CD8-positive, alpha-beta memory T cell (primary cell): ENCODE measurements around the gene NANOS3. TPM values are rescaled to one million over a fixed set of nuclear protein-coding genes. Genes with fewer than 3 reads are reported as not detected.

Source experiments
- CTCF ChIA-PET: fragments of 350-600 bp; sonication (Branson Sonifier 250); formaldehyde crosslinking; loops from one replicate; lab custom pipeline; 2021; ENCODE audit warnings: antibody characterized with exemption; lab: Charles Lee
- POLR2A ChIA-PET: fragments of 350-600 bp; sonication (Branson Sonifier 250); formaldehyde crosslinking; loops from one replicate; lab custom pipeline; 2021; ENCODE audit warnings: antibody characterized with exemption; lab: Charles Lee
- DNase-seq, 5 donors: peaks; one replicate each; pipeline versions ENCODE4 v3.0.0 to v3.0.0-alpha.2; 2020 to 2022; ENCODE audit warnings: mixed read lengths in 1 of 5
- H3K27ac ChIP-seq: one replicate; pipeline ENCODE4 v1.7.0; 2013; ENCODE audit warnings: low read depth, mild to moderate bottlenecking, low read length, moderate library complexity
- H3K27me3 ChIP-seq: 2 replicates; pipeline ENCODE4 v1.7.0; 2013; ENCODE audit warnings: low read length, mild to moderate bottlenecking; ENCODE audit not compliant: insufficient read depth, poor library complexity, severe bottlenecking
- H3K36me3 ChIP-seq: 2 replicates; pipeline ENCODE4 v1.7.0; 2013; ENCODE audit warnings: mild to moderate bottlenecking, low read length, moderate library complexity; ENCODE audit not compliant: insufficient read depth
- H3K4me1 ChIP-seq: 2 replicates; pipeline ENCODE4 v1.7.0; 2013; ENCODE audit warnings: mild to moderate bottlenecking, low read length, moderate library complexity; ENCODE audit not compliant: insufficient read depth
- H3K4me3 ChIP-seq: 2 replicates; pipeline ENCODE4 v1.7.0; 2013; ENCODE audit warnings: mild to moderate bottlenecking, low read length
- H3K9me3 ChIP-seq: 2 replicates; pipeline ENCODE4 v1.7.0; 2013; ENCODE audit warnings: mild to moderate bottlenecking, low read length
- H3K27ac Mint-ChIP-seq, 8 donors: one replicate each; pipeline ENCODE4 v1.8.0; 2020 to 2021; ENCODE audit warnings: mixed read lengths in 8 of 8, mild to moderate bottlenecking in 6 of 8, inconsistent platforms in 3 of 8, moderate library complexity in 3 of 8
- H3K27me3 Mint-ChIP-seq, 2 donors: one replicate each; pipeline ENCODE4 v1.8.0; 2020 to 2021; ENCODE audit warnings: mixed read lengths in 2 of 2, mild to moderate bottlenecking in 1 of 2, moderate library complexity in 1 of 2
- H3K36me3 Mint-ChIP-seq, 3 donors: one replicate each; pipeline ENCODE4 v1.8.0; 2020 to 2021; ENCODE audit warnings: mixed read lengths in 3 of 3, inconsistent platforms in 1 of 3, mild to moderate bottlenecking in 1 of 3
- H3K4me1 Mint-ChIP-seq, 3 donors: one replicate each; pipeline ENCODE4 v1.8.0; 2020 to 2021; ENCODE audit warnings: mixed read lengths in 3 of 3, inconsistent platforms in 1 of 3, mild to moderate bottlenecking in 1 of 3
- H3K4me3 Mint-ChIP-seq, 7 donors: one replicate each; pipeline ENCODE4 v1.8.0; 2020 to 2021; ENCODE audit warnings: mixed read lengths in 7 of 7, mild to moderate bottlenecking in 6 of 7, moderate library complexity in 4 of 7, inconsistent platforms in 2 of 7
- H3K9me3 Mint-ChIP-seq, 5 donors: one replicate each; pipeline ENCODE4 v1.8.0; 2020 to 2022; ENCODE audit warnings: mixed read lengths in 5 of 5, mild to moderate bottlenecking in 3 of 5, moderate library complexity in 2 of 5, inconsistent platforms in 1 of 5
- polyA plus RNA-seq: library from polyadenylated mRNA; unstranded; fragments of 300-500 nt; fragmentation: Illumina TruSeq; gene quantifications from one replicate; pipeline ENCODE4 v1.2.3, GENCODE V29; 2021
- total RNA-seq, 2 experiments: library from RNA; stranded (reverse); gene quantifications; one replicate each; pipeline ENCODE4 v1.2.3, GENCODE V29; 2021

NANOS3 gene
- total and polyA plus RNA-seq, 3 experiments from 2014 or later: 0.90 to 1.5 TPM; not detected in 1

GRCh38 chr19:13877303-13877702, 369 bp downstream of the NANOS3 start:
- no peak for DNase-seq
- H3K36me3 Mint-ChIP-seq: no peaks in the 10 kb centered on the region
- peaks cover 22 to 32% (median 25%) of the 10 kb centered on the region in 3 donors for H3K4me1 Mint-ChIP-seq
- ChIA-PET POLR2A (no interaction called here), CTCF (interaction anchor here (0.8 to 1.5 kb wide), 3 partner anchors 93 to 196 kb away, joined by 3 to 6 read pairs (median 3); no protein-coding TSS in a partner anchor)
- Histone ChIP-seq H3K27me3 (no peaks in the 10 kb centered on the region), H3K9me3 (no peaks in the 10 kb centered on the region), H3K4me3 (no peak overlapping the region), H3K36me3 (no peaks in the 10 kb centered on the region), H3K27ac (no peak overlapping the region), H3K4me1 (peaks cover 26% of the 10 kb centered on the region)
- no peak overlapping the region for H3K27ac Mint-ChIP-seq
- H3K4me3 Mint-ChIP-seq: no peak overlapping the region
- no peaks in the 10 kb centered on the region for H3K9me3 Mint-ChIP-seq
- peaks cover 2 to 5% of the 10 kb centered on the region in 2 donors for H3K27me3 Mint-ChIP-seq

GRCh38 chr19:13880059-13881043, 3.4 kb downstream of the NANOS3 start:
- ChIA-PET CTCF (interaction anchor here (0.6 to 5.4 kb wide), 28 partner anchors 10 to 468 kb away, joined by 3 to 35 read pairs (median 4); partner anchors contain the start of genes ASF1B, IL27RA and MISP3), POLR2A (interaction anchor here (0.6 to 1.9 kb wide), 4 partner anchors 193 to 965 kb away, joined by 3 to 5 read pairs (median 3); no protein-coding TSS in a partner anchor)
- peak overlapping the region; percentile 54 to 83 (median 72) for H3K4me3 Mint-ChIP-seq
- peak overlapping the region in 7 of 8 donors; percentile 88 to 92 (median 91) for H3K27ac Mint-ChIP-seq
- H3K9me3 Mint-ChIP-seq: no peaks in the 10 kb centered on the region
- H3K9me3 ChIP-seq: no peaks in the 10 kb centered on the region
- H3K4me1 Mint-ChIP-seq: peaks cover 33 to 49% (median 37%) of the 10 kb centered on the region in 3 donors
- peak; percentile 93 to 99 (median 98) for DNase-seq
- H3K27ac ChIP-seq: peak overlapping the region; percentile 74
- H3K4me1 ChIP-seq: peaks cover 48% of the 10 kb centered on the region
- H3K36me3 Mint-ChIP-seq: no peaks in the 10 kb centered on the region
- H3K4me3 ChIP-seq: peak overlapping the region; percentile 52
- no peaks in the 10 kb centered on the region for H3K27me3 Mint-ChIP-seq
- no peaks in the 10 kb centered on the region for H3K36me3 ChIP-seq
- H3K27me3 ChIP-seq: no peaks in the 10 kb centered on the region

DNA sequence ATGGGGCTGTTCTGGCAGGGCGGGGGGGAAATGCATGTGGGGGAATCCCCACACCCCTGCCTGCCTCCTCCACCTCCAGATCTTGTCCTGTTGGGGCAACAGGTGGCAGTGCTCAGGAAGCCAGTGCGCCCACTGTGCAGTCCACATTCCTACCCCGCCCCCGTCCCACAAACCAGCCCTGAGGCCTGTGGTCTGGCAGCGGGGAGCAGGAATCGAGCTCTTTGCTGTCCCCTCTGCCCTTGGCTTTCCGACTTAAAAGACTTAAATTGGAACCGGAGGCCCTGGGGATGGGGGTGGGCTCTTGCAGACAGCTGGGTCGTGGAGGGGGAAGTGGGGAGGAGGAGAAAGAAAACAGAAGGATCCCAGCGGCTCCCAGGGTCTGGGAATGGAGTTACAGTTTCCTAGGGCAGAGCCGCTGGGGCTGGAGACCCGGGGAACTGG, 4.3 kb downstream of the NANOS3 start:
- no peaks in the 10 kb centered on the region for H3K36me3 Mint-ChIP-seq
- no peaks in the 10 kb centered on the region for H3K9me3 Mint-ChIP-seq
- H3K4me1 ChIP-seq: peaks cover 57% of the 10 kb centered on the region
- no peaks in the 10 kb centered on the region for H3K27me3 Mint-ChIP-seq
- peak overlapping the region; percentile 47 to 83 (median 72) for H3K4me3 Mint-ChIP-seq
- H3K9me3 ChIP-seq: no peaks in the 10 kb centered on the region
- H3K4me3 ChIP-seq: peak overlapping the region; percentile 52
- peaks cover 39 to 58% (median 43%) of the 10 kb centered on the region in 3 donors for H3K4me1 Mint-ChIP-seq
- peak overlapping the region; percentile 74 for H3K27ac ChIP-seq
- POLR2A ChIA-PET: interaction anchor here (0.6 to 1.9 kb wide), 3 partner anchors 151 to 966 kb away, joined by 3 to 6 read pairs (median 5); partner anchors contain the start of gene IL27RA
- peak in 1 of 5 donors; percentile 22 for DNase-seq
- no peaks in the 10 kb centered on the region for H3K36me3 ChIP-seq
- H3K27ac Mint-ChIP-seq: peak overlapping the region; percentile 88 to 92 (median 90)
- CTCF ChIA-PET: interaction anchor here (0.6 to 5.4 kb wide), 18 partner anchors 19 to 269 kb away, joined by 3 to 35 read pairs (median 4); partner anchors contain the start of genes ASF1B, IL27RA and MISP3
- H3K27me3 ChIP-seq: no peaks in the 10 kb centered on the region

- peaks cover 62% of the 10 kb centered on the region for H3K4me1 ChIP-seq
- peak overlapping the region; percentile 47 to 83 (median 72) for H3K4me3 Mint-ChIP-seq
- peak in 4 of 5 donors; percentile 29 to 70 (median 34) for DNase-seq
- H3K36me3 Mint-ChIP-seq: no peaks in the 10 kb centered on the region
- peak overlapping the region; percentile 26 to 91 (median 90) for H3K27ac Mint-ChIP-seq
- peaks cover 42 to 64% (median 48%) of the 10 kb centered on the region in 3 donors for H3K4me1 Mint-ChIP-seq
- no peaks in the 10 kb centered on the region for H3K9me3 ChIP-seq
- no peaks in the 10 kb centered on the region for H3K27me3 ChIP-seq
- CTCF ChIA-PET: interaction anchor here (0.7 to 5.4 kb wide), 15 partner anchors 16 to 467 kb away, joined by 3 to 35 read pairs (median 4); partner anchors contain the start of genes ASF1B, IL27RA and MISP3
- peak overlapping the region; percentile 52 for H3K4me3 ChIP-seq
- no peaks in the 10 kb centered on the region for H3K9me3 Mint-ChIP-seq
- H3K36me3 ChIP-seq: no peaks in the 10 kb centered on the region
- POLR2A ChIA-PET: interaction anchor here (0.6 to 1.9 kb wide), 4 partner anchors 108 to 286 kb away, joined by 3 to 6 read pairs (median 6); partner anchors contain the start of gene IL27RA
- no peaks in the 10 kb centered on the region for H3K27me3 Mint-ChIP-seq
- H3K27ac ChIP-seq: no peak overlapping the region
Observed at GRCh38 chr19:13881692-13882418, 4.9 kb downstream of the NANOS3 start.

GRCh38 chr19:13882419-13882795, 5.5 kb downstream of the NANOS3 start:
- peaks cover 66% of the 10 kb centered on the region for H3K4me1 ChIP-seq
- Mint-ChIP-seq H3K36me3 (no peaks in the 10 kb centered on the region), H3K9me3 (no peaks in the 10 kb centered on the region), H3K4me1 (peaks cover 48 to 69% (median 54%) of the 10 kb centered on the region in 3 donors), H3K27ac (peak overlapping the region; percentile 26 to 91 (median 90)), H3K4me3 (peak overlapping the region; percentile 47 to 83 (median 72)), H3K27me3 (no peaks in the 10 kb centered on the region)
- H3K27ac ChIP-seq: peak overlapping the region; percentile 6
- no peaks in the 10 kb centered on the region for H3K36me3 ChIP-seq
- ChIA-PET CTCF (interaction anchor here (0.8 to 5.4 kb wide), 9 partner anchors 15 to 466 kb away, joined by 3 to 35 read pairs (median 4); partner anchors contain the start of genes ASF1B, IL27RA and MISP3), POLR2A (interaction anchor here (0.6 to 1.9 kb wide), 4 partner anchors 109 to 286 kb away, joined by 3 to 6 read pairs (median 6); partner anchors contain the start of gene IL27RA)
- H3K9me3 ChIP-seq: no peaks in the 10 kb centered on the region
- no peak for DNase-seq
- H3K27me3 ChIP-seq: no peaks in the 10 kb centered on the region
- peak overlapping the region; percentile 40 for H3K4me3 ChIP-seq

DNA sequence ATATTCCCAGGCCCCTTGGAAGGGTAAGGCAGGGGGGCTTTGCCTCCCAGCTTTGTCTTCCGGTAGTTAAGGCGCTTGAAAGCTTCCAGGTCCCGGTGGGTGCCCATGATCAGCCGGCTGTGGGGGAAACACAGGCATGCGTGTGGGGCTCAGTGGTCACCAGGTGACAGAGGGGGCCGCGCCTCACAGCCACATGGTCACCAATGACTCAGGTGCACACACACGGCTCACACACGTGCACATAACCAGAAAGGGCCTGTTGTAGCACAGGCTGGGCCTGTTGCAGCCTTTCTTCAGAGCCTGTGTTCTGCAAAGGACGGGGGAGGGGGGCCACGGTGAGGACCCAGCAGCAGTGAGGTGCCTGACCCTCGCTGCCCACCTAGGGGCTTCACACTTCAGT, 5.9 kb downstream of the NANOS3 start:
- H3K9me3 ChIP-seq: no peaks in the 10 kb centered on the region
- no peaks in the 10 kb centered on the region for H3K27me3 Mint-ChIP-seq
- peak overlapping the region in 2 of 7 donors; percentile 47 to 78 for H3K4me3 Mint-ChIP-seq
- H3K36me3 ChIP-seq: no peaks in the 10 kb centered on the region
- peak overlapping the region; percentile 6 for H3K27ac ChIP-seq
- CTCF ChIA-PET: interaction anchor here (0.9 to 5.4 kb wide), 5 partner anchors 149 to 254 kb away, joined by 3 to 35 read pairs (median 15); partner anchors contain the start of genes ASF1B, IL27RA and MISP3
- no peaks in the 10 kb centered on the region for H3K27me3 ChIP-seq
- POLR2A ChIA-PET: interaction anchor here (0.6 to 0.7 kb wide), 3 partner anchors 109 to 188 kb away, joined by 4 to 6 read pairs (median 4); no protein-coding TSS in a partner anchor
- H3K4me3 ChIP-seq: no peak overlapping the region
- no peak for DNase-seq
- peak overlapping the region in 2 of 8 donors; percentile 88 to 93 for H3K27ac Mint-ChIP-seq
- no peaks in the 10 kb centered on the region for H3K36me3 Mint-ChIP-seq
- no peaks in the 10 kb centered on the region for H3K9me3 Mint-ChIP-seq
- H3K4me1 Mint-ChIP-seq: peaks cover 49 to 74% (median 57%) of the 10 kb centered on the region in 3 donors
- H3K4me1 ChIP-seq: peaks cover 71% of the 10 kb centered on the region
